WTC11 (cell line): ENCODE results near the gene SYNRG. TPM values are rescaled to one million over a fixed set of nuclear protein-coding genes. Genes with fewer than 3 reads are reported as not detected.

Experiments
- ATAC-seq: fragments of 200-7000 bp; cut with Tn5 transposase; 2 replicates; pipeline ENCODE4 v1.10.0; 2021; ENCODE audit warnings: mild to moderate bottlenecking, moderate library complexity
- CTCF ChIA-PET: fragments of 300-600 bp; sonication (Branson Sonifier 250); formaldehyde crosslinking; loops from one replicate; lab custom pipeline; 2021; ENCODE audit warnings: antibody characterized with exemption; lab: Charles Lee
- POLR2A ChIA-PET: fragments of 350-600 bp; sonication (Branson Sonifier 250); formaldehyde crosslinking; loops from one replicate; lab custom pipeline; 2021; ENCODE audit warnings: antibody characterized with exemption; lab: Charles Lee
- DNase-seq: peaks from one replicate; pipeline ENCODE4 v3.0.0; 2021; ENCODE audit warnings: low spot score
- H3K27ac Mint-ChIP-seq: 2 replicates; pipeline ENCODE4 v1.8.0; 2021; ENCODE audit warnings: mixed read lengths
- H3K27me3 Mint-ChIP-seq: 2 replicates; pipeline ENCODE4 v1.8.0; 2021; ENCODE audit warnings: low read depth, mild to moderate bottlenecking, moderate library complexity, mixed read lengths
- H3K36me3 Mint-ChIP-seq: 2 replicates; pipeline ENCODE4 v1.8.0; 2021; ENCODE audit warnings: mixed read lengths
- H3K4me1 Mint-ChIP-seq: 2 replicates; pipeline ENCODE4 v1.8.0; 2022; ENCODE audit warnings: mixed read lengths
- H3K4me3 Mint-ChIP-seq: 2 replicates; pipeline ENCODE4 v1.8.0; 2021; ENCODE audit warnings: mild to moderate bottlenecking, moderate library complexity, mixed read lengths
- H3K9me3 Mint-ChIP-seq: 2 replicates; pipeline ENCODE4 v1.8.0; 2021; ENCODE audit warnings: mixed read lengths
- CREM ChIP-seq: sonication (generic); formaldehyde crosslinking; IDR thresholded peaks from 2 replicates; pipeline ENCODE4 v1.8.1; 2022; ENCODE audit warnings: mild to moderate bottlenecking, missing genetic modification reagents, moderate library complexity
- ELF4 ChIP-seq: sonication (generic); formaldehyde crosslinking; IDR thresholded peaks from 2 replicates; pipeline ENCODE4 v1.8.1; 2022; ENCODE audit warnings: low read depth, mild to moderate bottlenecking, moderate library complexity, missing genetic modification reagents
- FOXK1 ChIP-seq: sonication (generic); formaldehyde crosslinking; IDR thresholded peaks from 2 replicates; pipeline ENCODE4 v1.8.0; 2022; ENCODE audit warnings: mild to moderate bottlenecking, moderate library complexity, missing genetic modification reagents
- FOXP4 ChIP-seq: sonication (generic); formaldehyde crosslinking; IDR thresholded peaks from 2 replicates; pipeline ENCODE4 v1.8.0; 2022; ENCODE audit warnings: mild to moderate bottlenecking, missing genetic modification reagents
- GABPB1 ChIP-seq: sonication (generic); formaldehyde crosslinking; IDR thresholded peaks from 2 replicates; pipeline ENCODE4 v1.8.1; 2023; ENCODE audit warnings: mild to moderate bottlenecking, missing genetic modification reagents
- HMGA2 ChIP-seq: fragments of 250-450 bp; sonication (Bioruptor Pico); IDR thresholded peaks from 2 replicates; pipeline ENCODE4 v1.4.0; 2021; ENCODE audit warnings: mild to moderate bottlenecking, moderate library complexity
- JUN ChIP-seq: sonication (generic); formaldehyde crosslinking; IDR thresholded peaks from 2 replicates; pipeline ENCODE4 v1.8.0; 2023; ENCODE audit warnings: mild to moderate bottlenecking, missing genetic modification reagents
- NFYB ChIP-seq: sonication (generic); formaldehyde crosslinking; conservative IDR thresholded peaks from 2 replicates; pipeline ENCODE4 v1.8.0; 2022; ENCODE audit warnings: low read depth, missing genetic modification reagents
- NR1H2 ChIP-seq: sonication (generic); formaldehyde crosslinking; IDR thresholded peaks from 2 replicates; pipeline ENCODE4 v1.9.0; 2021; ENCODE audit warnings: mild to moderate bottlenecking, moderate library complexity, missing genetic modification reagents
- PRDM15 ChIP-seq: sonication (generic); formaldehyde crosslinking; IDR thresholded peaks from 2 replicates; pipeline ENCODE4 v1.8.0; 2022; ENCODE audit warnings: missing genetic modification reagents
- RELA ChIP-seq: sonication (generic); formaldehyde crosslinking; IDR thresholded peaks from 2 replicates; pipeline ENCODE4 v1.8.1; 2022; ENCODE audit warnings: missing genetic modification reagents, mild to moderate bottlenecking, borderline replicate concordance
- SMAD4 ChIP-seq: sonication (generic); formaldehyde crosslinking; IDR thresholded peaks from 2 replicates; pipeline ENCODE4 v1.8.0; 2022; ENCODE audit warnings: mild to moderate bottlenecking, missing genetic modification reagents
- SOX15 ChIP-seq: fragments of 250-450 bp; sonication (Bioruptor Pico); IDR thresholded peaks from 2 replicates; pipeline ENCODE4 v1.9.0; 2021; ENCODE audit warnings: mild to moderate bottlenecking
- ZNF416 ChIP-seq: fragments of 250-450 bp; sonication (Bioruptor Pico); IDR thresholded peaks from 2 replicates; pipeline ENCODE4 v1.9.0; 2021; ENCODE audit warnings: mild to moderate bottlenecking, inconsistent platforms
- total RNA-seq: library from RNA; stranded (reverse); gene quantifications from 3 replicates; pipeline ENCODE4 v1.2.3, GENCODE V29; 2021
- TF ChIP-seq, protein P1 (sequence below): sonication (generic); formaldehyde crosslinking; IDR thresholded peaks from 2 replicates; pipeline ENCODE4 v1.8.0; 2023; ENCODE audit warnings: missing genetic modification reagents
- TF ChIP-seq, protein P2 (sequence below): sonication (generic); formaldehyde crosslinking; IDR thresholded peaks from 2 replicates; pipeline ENCODE4 v1.8.0; 2023; ENCODE audit warnings: missing genetic modification reagents, mild to moderate bottlenecking, borderline replicate concordance
- TF ChIP-seq, protein P3 (sequence below): sonication (generic); formaldehyde crosslinking; IDR thresholded peaks from 2 replicates; pipeline ENCODE4 v1.8.1; 2022; ENCODE audit warnings: missing genetic modification reagents, borderline replicate concordance
- TF ChIP-seq, protein P4 (sequence below): fragments of 250-450 bp; sonication (Bioruptor Pico); conservative IDR thresholded peaks from 2 replicates; pipeline ENCODE4 v1.9.0; 2021; ENCODE audit warnings: mild to moderate bottlenecking

SYNRG gene
- total RNA-seq, 1 experiment from 2014 or later = 31.3 TPM

DNA sequence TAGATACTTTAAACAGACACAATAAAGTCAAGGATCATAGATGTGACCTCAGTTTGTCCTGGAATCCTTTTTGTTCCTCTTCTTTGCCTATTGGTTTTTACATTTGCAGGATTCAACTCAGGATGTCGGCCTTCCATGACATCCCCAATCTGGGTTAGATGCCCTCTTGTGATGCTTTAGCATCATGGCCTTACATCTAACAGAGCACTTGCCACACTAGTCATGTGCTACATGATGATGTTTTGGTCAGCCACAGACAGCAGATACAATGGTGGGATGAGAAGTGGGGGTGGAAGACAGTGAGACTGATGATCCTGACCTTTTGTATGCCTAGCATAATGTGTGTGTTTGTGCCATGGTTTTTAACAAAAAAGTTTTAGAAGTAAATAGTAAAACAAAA is 1.8 kb upstream of the SYNRG start:
- ATAC-seq (no peak), DNase-seq (no peak)
- H3K27ac Mint-ChIP-seq = peak overlapping the region; percentile 84
- TF ChIP-seq FOXK1 (CRISPR knock-in tag) = no peak
- TF ChIP-seq, protein P1, sequence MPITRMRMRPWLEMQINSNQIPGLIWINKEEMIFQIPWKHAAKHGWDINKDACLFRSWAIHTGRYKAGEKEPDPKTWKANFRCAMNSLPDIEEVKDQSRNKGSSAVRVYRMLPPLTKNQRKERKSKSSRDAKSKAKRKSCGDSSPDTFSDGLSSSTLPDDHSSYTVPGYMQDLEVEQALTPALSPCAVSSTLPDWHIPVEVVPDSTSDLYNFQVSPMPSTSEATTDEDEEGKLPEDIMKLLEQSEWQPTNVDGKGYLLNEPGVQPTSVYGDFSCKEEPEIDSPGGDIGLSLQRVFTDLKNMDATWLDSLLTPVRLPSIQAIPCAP (CRISPR knock-in tag) = no peak
- no peak for TF ChIP-seq SOX15 (CRISPR knock-in tag)
- TF ChIP-seq ELF4 = no peak
- TF ChIP-seq, protein P2, sequence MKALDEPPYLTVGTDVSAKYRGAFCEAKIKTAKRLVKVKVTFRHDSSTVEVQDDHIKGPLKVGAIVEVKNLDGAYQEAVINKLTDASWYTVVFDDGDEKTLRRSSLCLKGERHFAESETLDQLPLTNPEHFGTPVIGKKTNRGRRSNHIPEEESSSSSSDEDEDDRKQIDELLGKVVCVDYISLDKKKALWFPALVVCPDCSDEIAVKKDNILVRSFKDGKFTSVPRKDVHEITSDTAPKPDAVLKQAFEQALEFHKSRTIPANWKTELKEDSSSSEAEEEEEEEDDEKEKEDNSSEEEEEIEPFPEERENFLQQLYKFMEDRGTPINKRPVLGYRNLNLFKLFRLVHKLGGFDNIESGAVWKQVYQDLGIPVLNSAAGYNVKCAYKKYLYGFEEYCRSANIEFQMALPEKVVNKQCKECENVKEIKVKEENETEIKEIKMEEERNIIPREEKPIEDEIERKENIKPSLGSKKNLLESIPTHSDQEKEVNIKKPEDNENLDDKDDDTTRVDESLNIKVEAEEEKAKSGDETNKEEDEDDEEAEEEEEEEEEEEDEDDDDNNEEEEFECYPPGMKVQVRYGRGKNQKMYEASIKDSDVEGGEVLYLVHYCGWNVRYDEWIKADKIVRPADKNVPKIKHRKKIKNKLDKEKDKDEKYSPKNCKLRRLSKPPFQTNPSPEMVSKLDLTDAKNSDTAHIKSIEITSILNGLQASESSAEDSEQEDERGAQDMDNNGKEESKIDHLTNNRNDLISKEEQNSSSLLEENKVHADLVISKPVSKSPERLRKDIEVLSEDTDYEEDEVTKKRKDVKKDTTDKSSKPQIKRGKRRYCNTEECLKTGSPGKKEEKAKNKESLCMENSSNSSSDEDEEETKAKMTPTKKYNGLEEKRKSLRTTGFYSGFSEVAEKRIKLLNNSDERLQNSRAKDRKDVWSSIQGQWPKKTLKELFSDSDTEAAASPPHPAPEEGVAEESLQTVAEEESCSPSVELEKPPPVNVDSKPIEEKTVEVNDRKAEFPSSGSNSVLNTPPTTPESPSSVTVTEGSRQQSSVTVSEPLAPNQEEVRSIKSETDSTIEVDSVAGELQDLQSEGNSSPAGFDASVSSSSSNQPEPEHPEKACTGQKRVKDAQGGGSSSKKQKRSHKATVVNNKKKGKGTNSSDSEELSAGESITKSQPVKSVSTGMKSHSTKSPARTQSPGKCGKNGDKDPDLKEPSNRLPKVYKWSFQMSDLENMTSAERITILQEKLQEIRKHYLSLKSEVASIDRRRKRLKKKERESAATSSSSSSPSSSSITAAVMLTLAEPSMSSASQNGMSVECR (CRISPR knock-in tag) = no peak
- TF ChIP-seq, protein P3, sequence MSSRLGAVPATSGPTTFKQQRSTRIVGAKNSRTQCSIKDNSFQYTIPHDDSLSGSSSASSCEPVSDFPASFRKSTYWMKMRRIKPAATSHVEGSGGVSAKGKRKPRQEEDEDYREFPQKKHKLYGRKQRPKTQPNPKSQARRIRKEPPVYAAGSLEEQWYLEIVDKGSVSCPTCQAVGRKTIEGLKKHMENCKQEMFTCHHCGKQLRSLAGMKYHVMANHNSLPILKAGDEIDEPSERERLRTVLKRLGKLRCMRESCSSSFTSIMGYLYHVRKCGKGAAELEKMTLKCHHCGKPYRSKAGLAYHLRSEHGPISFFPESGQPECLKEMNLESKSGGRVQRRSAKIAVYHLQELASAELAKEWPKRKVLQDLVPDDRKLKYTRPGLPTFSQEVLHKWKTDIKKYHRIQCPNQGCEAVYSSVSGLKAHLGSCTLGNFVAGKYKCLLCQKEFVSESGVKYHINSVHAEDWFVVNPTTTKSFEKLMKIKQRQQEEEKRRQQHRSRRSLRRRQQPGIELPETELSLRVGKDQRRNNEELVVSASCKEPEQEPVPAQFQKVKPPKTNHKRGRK (CRISPR knock-in tag) = no peak
- no peak for TF ChIP-seq FOXP4 (CRISPR knock-in tag)
- no peak for TF ChIP-seq SMAD4 (CRISPR knock-in tag)
- no peak for TF ChIP-seq ZNF416 (CRISPR knock-in tag)
- TF ChIP-seq PRDM15 (CRISPR knock-in tag) = no peak
- no peak for TF ChIP-seq CREM
- no peak for TF ChIP-seq RELA (CRISPR knock-in tag)
- no peak for TF ChIP-seq NFYB (CRISPR knock-in tag)
- no peak for TF ChIP-seq NR1H2 (CRISPR knock-in tag)
- TF ChIP-seq, protein P4, sequence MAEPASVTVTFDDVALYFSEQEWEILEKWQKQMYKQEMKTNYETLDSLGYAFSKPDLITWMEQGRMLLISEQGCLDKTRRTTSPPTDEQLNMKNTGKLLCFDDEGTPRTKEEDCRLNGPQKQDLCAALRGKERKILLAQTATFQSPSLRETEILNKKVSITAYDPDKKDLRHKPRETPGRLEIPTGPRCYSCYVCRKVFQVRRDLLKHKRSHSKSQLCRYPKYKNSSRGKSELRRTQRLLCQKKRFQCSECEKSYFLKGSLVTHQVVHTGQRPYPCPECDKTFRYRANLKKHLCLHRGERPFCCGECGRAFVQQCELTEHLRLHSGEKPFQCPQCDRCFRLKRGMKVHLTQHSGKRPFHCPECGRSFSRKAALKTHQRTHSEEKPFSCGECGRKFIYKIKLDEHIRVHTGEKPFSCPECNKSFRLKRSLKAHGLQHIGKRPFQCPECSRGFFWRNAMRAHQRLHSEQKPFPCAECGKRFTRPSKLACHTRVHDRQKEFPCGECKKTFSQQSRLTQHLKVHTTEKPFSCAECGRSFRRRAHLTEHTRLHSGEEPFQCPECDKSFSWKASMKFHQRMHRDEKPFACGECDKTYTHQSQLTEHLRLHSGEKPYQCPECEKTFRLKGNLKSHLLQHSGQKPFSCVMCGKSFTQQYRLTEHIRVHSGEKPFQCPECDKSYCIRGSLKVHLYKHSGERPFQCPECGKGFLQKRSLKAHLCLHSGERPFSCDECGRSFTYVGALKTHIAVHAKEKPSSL = no peak
- no peak for TF ChIP-seq JUN (CRISPR knock-in tag)
- TF ChIP-seq HMGA2 (CRISPR knock-in tag) = no peak
- no peak for TF ChIP-seq GABPB1 (CRISPR knock-in tag)
- H3K4me3 Mint-ChIP-seq = no peak overlapping the region
- no peaks in the 10 kb centered on the region for H3K27me3 Mint-ChIP-seq
- H3K4me1 Mint-ChIP-seq = peaks cover 11% of the 10 kb centered on the region
- CTCF ChIA-PET = interaction anchor here (0.7 to 2.4 kb wide), 6 partner anchors 15 to 238 kb away, joined by 3 to 6 read pairs (median 4); no protein-coding TSS in a partner anchor
- POLR2A ChIA-PET = no interaction called here
- H3K9me3 Mint-ChIP-seq = no peaks in the 10 kb centered on the region
- H3K36me3 Mint-ChIP-seq = peaks cover 14% of the 10 kb centered on the region
